Measurements from ENCODE around the gene CBX8.

GRCh38 chr17:79820959-79821330 lies 24.1 kb upstream of the CBX8 start:
- no peak for TF ChIP-seq FOXA1 (IDR thresholded peaks at IDR 0.05)
- TF ChIP-seq ZNF384 (IDR thresholded peaks at IDR 0.05) = no peak
- TF ChIP-seq TARDBP (IDR thresholded peaks at IDR 0.05) = no peak
- no peak for TF ChIP-seq ARNT (IDR thresholded peaks at IDR 0.05)
- no peak for TF ChIP-seq BHLHE40 (IDR thresholded peaks at IDR 0.05; ENCODE audit: borderline replicate concordance)
- TF ChIP-seq FOXK2 (IDR thresholded peaks at IDR 0.05) = no peak
- TF ChIP-seq FOXM1 (IDR thresholded peaks at IDR 0.05; ENCODE audit: borderline replicate concordance) = no peak
- TF ChIP-seq ELF4 (IDR thresholded peaks at IDR 0.05) = no peak
- TF ChIP-seq L3MBTL2 (conservative IDR thresholded peaks at IDR 0.05) = no peak
